ENCODE measurements around the gene SOX8.
A peak's percentile ranks its signal among the peaks of the same experiment; 100 is the strongest.

The SOX8 gene

DNA sequence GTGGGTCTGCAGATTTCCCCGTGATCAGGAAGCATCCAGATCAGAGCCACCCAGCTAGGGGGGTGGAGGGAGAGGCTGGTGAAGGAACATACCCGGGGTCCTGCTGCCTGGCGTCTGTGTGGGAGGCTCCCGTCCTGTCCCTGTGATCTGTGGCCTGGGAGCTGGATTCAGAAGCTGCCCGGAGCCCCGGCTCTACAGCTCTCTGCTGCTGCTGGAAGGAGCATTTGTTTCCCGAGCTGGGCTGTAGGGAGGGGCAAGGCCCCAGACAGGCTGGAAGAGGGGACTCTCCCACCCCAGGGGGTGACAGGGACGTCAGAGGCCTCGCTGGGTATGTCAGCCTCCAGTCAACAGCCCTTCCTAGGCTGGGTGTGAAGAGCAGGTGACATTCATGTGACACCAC is 10.2 kb downstream of the SOX8 start:
- no peak overlapping the region for H3K4me3 ChIP-seq (ENCODE audit: low read length)
- TF ChIP-seq, protein P1, sequence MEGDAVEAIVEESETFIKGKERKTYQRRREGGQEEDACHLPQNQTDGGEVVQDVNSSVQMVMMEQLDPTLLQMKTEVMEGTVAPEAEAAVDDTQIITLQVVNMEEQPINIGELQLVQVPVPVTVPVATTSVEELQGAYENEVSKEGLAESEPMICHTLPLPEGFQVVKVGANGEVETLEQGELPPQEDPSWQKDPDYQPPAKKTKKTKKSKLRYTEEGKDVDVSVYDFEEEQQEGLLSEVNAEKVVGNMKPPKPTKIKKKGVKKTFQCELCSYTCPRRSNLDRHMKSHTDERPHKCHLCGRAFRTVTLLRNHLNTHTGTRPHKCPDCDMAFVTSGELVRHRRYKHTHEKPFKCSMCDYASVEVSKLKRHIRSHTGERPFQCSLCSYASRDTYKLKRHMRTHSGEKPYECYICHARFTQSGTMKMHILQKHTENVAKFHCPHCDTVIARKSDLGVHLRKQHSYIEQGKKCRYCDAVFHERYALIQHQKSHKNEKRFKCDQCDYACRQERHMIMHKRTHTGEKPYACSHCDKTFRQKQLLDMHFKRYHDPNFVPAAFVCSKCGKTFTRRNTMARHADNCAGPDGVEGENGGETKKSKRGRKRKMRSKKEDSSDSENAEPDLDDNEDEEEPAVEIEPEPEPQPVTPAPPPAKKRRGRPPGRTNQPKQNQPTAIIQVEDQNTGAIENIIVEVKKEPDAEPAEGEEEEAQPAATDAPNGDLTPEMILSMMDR (IDR thresholded peaks at IDR 0.05; ENCODE audit: insufficient read depth, low read depth, low read length, missing control alignments) = no peak

DNA sequence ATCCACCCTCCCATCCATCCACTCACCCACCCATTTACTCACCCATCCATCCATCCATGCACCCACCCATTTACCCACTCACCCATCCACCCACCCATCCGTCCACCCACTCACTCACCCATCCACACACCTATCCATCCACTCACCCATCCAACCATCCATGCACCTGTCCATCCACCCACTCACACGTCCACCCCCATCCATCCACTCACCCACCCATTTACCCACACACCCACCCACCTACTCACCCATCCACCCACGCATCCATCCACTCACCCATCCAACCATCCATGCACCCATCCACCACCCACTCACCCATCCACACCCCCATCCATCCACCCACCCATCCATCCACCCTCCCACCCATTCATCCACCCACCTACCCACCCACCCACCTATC is 12.2 kb downstream of the SOX8 start:
- TF ChIP-seq, protein P1 (IDR thresholded peaks at IDR 0.05; ENCODE audit: insufficient read depth, low read depth, low read length, missing control alignments) = no peak
- no peak overlapping the region for H3K4me3 ChIP-seq (ENCODE audit: low read length)
- no peak for DNase-seq (ENCODE audit: low read depth)

More for the DNA sequence above, 10.2 kb downstream of the SOX8 start:
- no peak for DNase-seq (ENCODE audit: low read depth)

DNA sequence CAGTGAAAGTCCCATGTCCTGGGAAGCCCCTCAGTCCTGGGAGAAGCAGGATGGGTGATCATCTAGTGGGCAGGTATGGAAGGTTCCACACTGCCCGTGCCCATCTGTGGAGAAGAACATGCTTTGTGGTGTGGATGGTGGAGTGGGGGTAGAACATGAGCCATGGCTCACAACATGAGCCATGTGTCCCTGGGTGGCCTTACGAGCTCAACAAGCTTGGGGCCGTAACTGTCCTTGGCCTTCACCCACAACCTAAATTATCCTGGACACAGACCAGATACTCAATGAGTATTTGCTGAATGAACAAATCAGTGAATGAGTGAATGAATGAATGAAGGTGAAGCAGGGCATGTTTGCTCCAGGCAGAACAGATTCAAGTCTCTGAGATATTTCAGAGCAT is 13.5 kb downstream of the SOX8 start:
- TF ChIP-seq, protein P1 (IDR thresholded peaks at IDR 0.05; ENCODE audit: insufficient read depth, low read depth, low read length, missing control alignments) = no peak
- DNase-seq (ENCODE audit: low read depth) = peak; percentile 33
- no peak overlapping the region for H3K4me3 ChIP-seq (ENCODE audit: low read length)

DNA sequence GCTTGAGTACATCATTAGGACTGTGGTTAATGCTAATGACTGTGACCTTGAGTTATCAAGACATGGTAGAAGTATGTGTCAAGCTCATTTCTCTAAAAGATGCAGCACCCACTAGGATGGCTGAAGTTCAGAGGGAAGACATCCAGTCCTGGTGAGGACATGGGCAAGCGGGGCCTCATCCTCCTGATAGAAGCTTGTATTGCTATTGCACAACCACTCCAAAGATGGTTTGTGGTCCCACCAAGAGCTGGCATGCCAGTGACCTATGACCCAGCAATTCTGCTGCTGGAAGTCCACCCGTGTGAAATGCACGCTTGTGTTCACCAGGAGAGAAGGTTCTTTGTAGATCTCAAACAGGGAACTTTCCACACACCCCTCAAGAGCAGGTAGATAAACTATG is 14.2 kb downstream of the SOX8 start:
- no peak for DNase-seq (ENCODE audit: low read depth)
- TF ChIP-seq, protein P1 (IDR thresholded peaks at IDR 0.05; ENCODE audit: insufficient read depth, low read depth, low read length, missing control alignments) = no peak
- H3K4me3 ChIP-seq (ENCODE audit: low read length) = no peak overlapping the region

DNA sequence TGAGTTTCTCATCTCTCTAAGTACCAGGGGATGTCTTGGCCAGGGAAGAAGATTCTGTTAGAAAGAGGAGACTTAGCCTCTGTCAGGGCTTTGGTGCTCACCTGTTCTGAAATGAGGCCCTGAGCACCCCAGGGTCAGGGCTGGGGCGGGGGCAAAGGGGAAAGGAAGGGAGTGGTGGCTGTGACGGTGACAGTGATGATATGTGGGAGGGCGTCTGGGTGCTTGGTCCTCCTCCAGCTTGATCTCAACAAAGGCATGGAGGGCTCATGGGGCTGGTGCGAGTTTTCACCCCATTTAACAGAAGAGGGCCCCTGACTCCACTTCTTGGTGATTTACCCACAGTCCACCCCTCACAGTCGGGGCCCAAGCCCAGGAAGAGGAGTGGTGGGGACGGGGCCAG is 15.1 kb downstream of the SOX8 start:
- TF ChIP-seq, protein P1 (IDR thresholded peaks at IDR 0.05; ENCODE audit: insufficient read depth, low read depth, low read length, missing control alignments) = no peak
- H3K4me3 ChIP-seq (ENCODE audit: low read length) = no peak overlapping the region
- no peak for DNase-seq (ENCODE audit: low read depth)

DNA sequence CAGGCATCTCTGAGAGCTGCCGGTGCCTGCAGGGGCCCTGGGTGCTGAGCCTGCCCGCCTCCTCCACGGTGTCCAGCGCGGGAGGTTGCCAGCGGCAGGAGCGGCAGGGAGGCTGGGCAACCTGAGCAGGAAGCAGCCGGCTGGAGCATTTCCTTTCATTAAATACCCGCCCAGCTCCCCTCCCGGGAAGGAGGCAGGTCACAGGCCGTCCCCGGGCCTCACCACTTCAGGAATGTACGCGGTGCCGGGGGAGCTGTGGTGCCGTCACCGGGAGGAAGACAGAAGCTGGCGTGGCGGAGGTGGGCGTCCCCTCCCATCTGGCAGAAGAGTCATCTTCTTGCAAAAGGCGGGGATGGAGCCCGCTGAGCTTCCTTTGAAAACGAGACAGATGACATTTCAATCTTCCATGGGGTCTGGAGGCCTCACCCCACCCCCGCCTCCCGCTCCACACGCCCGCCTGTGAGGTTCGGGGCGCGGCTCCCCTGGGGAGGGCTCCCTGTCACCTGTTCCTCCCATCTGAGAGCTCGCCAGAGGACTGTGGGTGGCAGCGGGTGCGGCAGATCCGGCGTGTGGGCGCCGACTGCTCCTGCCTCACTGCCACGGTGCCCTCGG is 16.0 kb downstream of the SOX8 start:
- DNase-seq (ENCODE audit: low read depth) = no peak
- H3K4me3 ChIP-seq (ENCODE audit: low read length) = no peak overlapping the region
- TF ChIP-seq, protein P1 (IDR thresholded peaks at IDR 0.05; ENCODE audit: insufficient read depth, low read depth, low read length, missing control alignments) = no peak

DNA sequence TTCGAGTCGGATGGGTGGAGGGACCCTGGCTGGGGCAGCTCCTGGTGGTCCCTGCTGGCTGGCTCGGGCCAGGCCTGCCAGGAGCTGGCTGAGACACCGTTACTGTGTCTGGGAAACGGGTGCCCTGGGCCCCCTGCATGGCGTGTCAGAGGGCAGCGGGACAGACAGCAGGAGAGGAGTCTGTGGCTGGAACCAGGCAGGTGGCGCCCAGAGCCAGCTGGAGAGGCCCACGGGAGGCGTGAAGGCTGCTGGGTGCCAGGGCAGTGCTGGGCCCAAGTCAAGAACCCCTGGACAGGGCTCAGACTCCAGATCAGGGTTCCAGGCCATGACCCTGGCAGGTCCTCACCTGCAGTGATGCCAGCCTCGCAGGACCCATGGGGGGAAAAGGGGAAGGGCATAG is 16.6 kb downstream of the SOX8 start:
- no peak for DNase-seq (ENCODE audit: low read depth)
- H3K4me3 ChIP-seq (ENCODE audit: low read length) = no peak overlapping the region
- TF ChIP-seq, protein P1 (IDR thresholded peaks at IDR 0.05; ENCODE audit: insufficient read depth, low read depth, low read length, missing control alignments) = no peak
